ENCODE results near the gene CEMP1.

CEMP1 gene

GRCh38 chr16:2505695-2506094 lies 25.5 kb downstream of the CEMP1 start:
- DNase-seq (ENCODE audit: low spot score), result no peak

- no peak for DNase-seq (ENCODE audit: low spot score)
Measured at GRCh38 chr16:2501946-2502895, 29.0 kb downstream of the CEMP1 start.

GRCh38 chr16:2500918-2501750 lies 30.1 kb downstream of the CEMP1 start:
- DNase-seq (ENCODE audit: low spot score), result peak; percentile 89

DNA sequence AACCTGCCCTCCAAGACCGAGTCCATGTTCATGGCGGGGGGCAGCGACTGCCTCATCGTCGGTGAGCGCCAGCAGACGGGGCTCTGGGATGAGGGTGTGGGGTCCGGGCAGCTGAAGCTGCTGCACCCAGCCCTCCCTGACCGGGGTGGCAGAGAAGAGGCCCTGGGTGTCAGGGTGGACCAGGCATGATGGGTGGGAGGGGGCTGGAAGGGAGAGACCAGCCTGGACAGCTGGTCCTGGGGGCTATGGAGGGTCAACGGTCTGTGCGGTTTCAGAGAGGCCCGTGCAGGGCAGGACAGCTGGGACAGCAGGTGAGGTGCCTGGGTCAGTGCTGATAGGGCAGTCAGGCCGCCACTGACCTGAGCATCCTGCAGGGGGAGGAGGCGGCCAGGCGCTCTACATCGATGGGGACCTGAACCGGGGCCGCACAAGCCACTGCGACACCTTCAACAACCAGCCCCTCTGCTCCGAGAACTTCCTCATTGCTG lies 30.7 kb downstream of the CEMP1 start:
- no peak for DNase-seq (ENCODE audit: low spot score)

DNA sequence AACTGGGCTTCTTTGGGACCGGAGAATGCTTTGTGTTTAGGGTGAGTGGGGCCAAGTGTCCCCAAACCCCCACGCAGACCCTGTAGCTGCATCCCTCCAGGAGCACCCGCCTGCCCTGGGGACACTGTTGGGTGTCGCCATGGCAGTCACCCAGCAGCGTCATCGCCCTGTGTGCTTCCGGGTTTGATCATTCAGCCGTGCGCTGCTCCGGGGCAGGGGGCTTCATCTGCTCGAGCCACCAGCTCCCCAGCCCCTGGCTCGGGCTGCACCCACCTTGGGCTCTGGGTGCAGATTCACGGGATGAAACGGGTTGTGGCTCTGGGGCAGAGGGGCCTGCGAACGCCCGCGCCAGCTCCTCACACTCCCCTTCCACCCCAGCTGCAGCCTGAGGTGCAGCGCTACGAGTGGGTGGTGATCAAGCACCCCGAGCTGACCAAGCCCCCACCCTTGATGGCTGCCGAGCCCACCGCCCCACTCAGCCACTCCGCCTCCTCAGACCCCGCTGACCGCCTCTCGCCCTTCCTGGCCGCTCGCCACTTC lies 31.2 kb downstream of the CEMP1 start:
- no peak for DNase-seq (ENCODE audit: low spot score)

- DNase-seq (ENCODE audit: low spot score), result no peak
Measured at GRCh38 chr16:2499454-2499853, 31.8 kb downstream of the CEMP1 start.

DNA sequence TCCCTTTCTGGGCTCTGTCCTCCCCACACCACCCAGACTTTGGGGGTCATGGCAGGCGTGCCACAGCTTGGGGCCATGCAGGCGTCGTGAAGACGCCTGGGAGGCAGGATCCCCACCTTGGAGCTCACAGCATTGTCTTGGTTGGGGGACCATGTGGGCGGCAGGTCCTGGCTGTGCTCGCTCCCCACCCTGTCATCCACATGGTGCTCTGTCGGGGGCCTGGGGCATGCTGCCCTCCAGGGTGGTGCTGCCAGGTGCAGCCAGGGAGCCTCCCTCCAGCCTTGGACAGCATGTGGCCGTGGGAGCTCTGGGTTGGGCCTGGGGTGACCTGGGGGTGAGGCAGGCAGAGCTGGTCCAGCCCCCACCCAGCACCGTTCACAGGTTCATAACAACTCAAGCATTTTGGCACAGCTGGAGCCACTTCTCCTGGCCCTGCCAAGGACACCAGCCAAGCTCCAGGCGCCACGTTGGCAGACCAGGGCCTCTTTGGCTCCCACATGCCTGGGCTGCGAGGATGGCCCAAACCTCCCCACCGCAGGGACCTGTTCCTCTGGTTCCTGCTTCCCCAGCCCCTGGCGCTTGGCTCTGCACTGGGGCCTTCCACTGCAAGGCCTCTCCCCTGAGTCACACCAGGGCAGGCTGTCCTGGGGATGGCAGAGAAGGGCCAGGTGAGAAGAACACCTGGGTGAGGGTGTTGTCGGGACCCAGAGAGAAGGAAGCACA lies 32.5 kb downstream of the CEMP1 start:
- no peak for DNase-seq (ENCODE audit: low spot score)

- no peak for DNase-seq (ENCODE audit: low spot score)
Measured at GRCh38 chr16:2497695-2498484, 33.3 kb downstream of the CEMP1 start.

DNA sequence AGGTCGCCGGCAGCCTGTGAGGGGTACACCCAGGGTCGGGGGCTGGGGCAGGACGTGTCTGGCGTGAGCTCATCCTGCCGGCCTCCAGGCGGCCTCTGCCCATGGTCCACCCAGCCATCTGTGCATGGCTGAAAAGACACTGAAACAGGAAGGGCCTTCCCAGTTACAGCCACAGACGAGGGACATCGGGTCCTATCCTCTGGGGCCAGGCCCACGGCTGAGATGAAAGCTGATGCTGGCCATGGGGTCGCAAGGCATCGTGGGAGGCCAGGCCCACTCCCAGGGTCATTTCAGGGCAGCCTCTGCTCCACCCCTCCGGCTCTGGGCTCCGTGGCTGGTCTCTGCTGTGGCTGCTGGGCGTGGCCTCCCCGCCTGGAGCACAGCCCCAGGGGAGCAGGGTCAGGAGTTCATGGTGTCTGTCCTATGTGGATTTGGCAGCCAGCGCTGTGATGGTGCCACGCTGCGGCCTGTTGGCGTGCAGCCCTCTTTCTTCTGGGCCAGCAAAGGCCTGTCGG lies 34.0 kb downstream of the CEMP1 start:
- peak; percentile 98 for DNase-seq (ENCODE audit: low spot score)

GRCh38 chr16:2496223-2497115 lies 34.7 kb downstream of the CEMP1 start:
- no peak for DNase-seq (ENCODE audit: low spot score)

GRCh38 chr16:2495041-2495440 lies 36.2 kb downstream of the CEMP1 start:
- DNase-seq (ENCODE audit: low spot score), result no peak

- DNase-seq (ENCODE audit: low spot score), result no peak
Measured at GRCh38 chr16:2494616-2495015, 36.6 kb downstream of the CEMP1 start.

- no peak for DNase-seq (ENCODE audit: low spot score)
Measured at GRCh38 chr16:2493605-2494004, 37.6 kb downstream of the CEMP1 start.

DNA sequence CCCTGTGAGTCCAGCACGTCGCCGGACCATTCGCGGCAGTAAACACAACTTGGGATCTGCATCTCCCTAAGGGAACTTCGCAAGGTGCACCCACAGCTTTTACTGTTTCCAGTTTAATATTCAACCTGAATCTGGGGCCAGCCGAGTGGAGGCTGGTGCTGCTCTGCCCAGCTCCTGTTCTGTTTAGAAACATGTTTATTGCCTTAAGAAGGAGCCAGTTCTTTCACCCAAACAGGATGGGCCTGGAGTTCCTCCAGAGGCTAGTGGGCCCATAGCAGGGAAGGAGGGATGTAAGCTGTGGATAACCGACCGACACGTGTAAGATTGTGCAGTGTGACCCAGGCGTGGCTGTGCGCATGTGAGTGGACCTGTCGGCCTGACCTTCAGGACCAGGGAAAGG lies 38.9 kb downstream of the CEMP1 start:
- no peak for DNase-seq (ENCODE audit: low spot score)

GRCh38 chr16:2490190-2491105 lies 40.8 kb downstream of the CEMP1 start:
- DNase-seq (ENCODE audit: low spot score), result no peak

DNA sequence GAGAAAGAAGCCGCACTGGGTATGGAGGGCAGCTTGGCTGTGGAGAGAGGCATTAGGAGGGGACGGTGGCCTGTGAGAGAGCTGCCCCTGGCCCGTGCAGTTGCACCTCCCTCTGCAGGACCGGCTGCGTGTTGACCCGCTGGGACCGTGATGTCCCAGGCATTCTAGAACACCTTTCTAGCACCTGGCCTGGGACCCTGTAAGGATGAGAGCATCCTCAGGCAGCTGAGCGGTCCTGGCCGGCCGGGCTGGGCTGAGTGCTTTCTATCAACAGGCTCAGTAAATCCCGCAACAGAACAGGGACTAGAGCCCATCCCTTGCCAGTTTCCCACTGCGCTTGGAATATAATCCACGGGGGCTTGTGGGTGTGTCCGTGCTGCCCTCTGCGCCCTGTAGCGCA lies 41.6 kb downstream of the CEMP1 start:
- no peak for DNase-seq (ENCODE audit: low spot score)

DNA sequence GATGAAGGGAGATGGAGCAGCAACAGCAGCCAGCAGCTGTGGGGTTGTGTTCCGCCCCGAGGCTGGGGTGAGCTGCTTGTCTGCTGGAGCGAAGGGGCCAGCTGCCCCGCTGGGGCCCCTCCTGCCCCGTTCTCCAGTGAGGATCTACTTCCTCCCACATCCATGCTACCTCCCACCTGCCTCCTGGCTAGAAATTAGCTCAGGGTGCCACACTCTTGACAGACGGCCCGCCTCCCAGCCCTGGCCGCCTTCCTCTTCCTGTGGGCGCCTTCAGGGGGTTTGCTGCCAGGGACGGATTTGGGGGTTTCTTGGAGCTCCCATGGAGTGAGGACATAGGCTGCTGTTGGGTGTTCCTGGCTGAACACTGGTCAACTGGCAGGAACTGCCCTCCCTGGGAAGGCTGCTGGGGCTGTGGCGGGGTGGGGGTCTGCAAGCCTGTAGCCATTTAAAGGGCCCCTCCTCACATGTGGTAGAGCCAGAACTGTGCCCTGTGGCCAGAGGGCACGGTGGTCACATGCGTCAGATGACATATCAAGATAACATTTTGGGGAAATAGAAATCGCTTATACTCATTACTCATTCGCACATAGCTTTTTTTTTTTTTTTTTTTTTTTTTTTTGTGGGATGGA lies 43.2 kb downstream of the CEMP1 start:
- no peak for DNase-seq (ENCODE audit: low spot score)

- DNase-seq (ENCODE audit: low spot score), result no peak
Measured at GRCh38 chr16:2487517-2487842, 43.7 kb downstream of the CEMP1 start.
